ENCODE measurements around the gene ADH1A. TPM values are rescaled to one million over a fixed set of nuclear protein-coding genes. Genes with fewer than 3 reads are reported as not detected.

ADH1A gene
- total and polyA plus RNA-seq, 2 experiments from 2014 or later: not detected

DNA sequence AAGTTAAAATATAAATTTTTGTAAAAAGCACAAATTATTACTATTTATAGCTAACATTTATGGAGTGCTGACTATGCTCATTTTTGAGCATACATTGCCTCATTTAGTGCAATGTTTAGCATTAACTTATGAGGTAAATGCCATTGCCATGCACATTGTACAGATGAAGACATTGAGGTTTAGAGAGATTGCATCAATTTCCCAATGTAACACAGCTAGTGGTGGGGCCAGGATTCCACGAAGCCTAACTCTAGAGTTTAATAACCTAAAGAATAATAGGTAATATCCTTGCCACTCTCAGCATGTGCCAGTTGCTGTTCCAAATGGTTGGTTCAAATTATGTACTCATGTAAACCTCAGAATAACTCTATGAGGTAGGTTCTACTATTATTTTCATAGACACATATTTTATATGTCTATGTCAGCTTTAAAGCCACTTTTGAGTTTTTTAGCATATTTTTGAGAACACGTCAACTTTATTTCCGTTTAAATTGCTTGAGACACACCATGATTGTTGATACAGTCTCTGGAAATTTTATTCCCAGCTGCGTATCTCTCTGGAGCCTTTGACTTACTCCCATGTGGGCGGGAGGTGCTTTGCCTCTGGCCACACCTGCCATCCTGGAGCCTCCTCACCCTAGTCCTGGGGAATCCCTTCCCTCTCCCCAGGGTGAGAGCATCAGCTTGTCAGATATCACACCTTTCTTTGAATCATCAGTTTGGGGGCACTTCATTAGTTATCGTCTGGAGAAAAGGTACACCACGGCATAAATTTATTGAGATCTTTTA, 10.8 kb upstream of the ADH1A start:
- TF ChIP-seq CTCF (IDR thresholded peaks at IDR 0.05; ENCODE audit: low read depth, low read length): no peak
- peak in 1 of 2 donors; percentile 61 for DNase-seq (ENCODE audit: low read depth in 1 of 2, low spot score in 1 of 2)
- Histone ChIP-seq H3K9me3 (ENCODE audit: low read depth) (no peaks in the 10 kb centered on the region), H3K36me3 (no peaks in the 10 kb centered on the region), H3K4me1 (ENCODE audit: low read depth) (no peaks in the 10 kb centered on the region), H3K4me3 (no peak overlapping the region), H3K27me3 (no peaks in the 10 kb centered on the region), H3K27ac (no peak overlapping the region)

GRCh38 chr4:99300934-99301333, 10.1 kb upstream of the ADH1A start:
- no peaks in the 10 kb centered on the region for H3K36me3 ChIP-seq
- no peaks in the 10 kb centered on the region for H3K27me3 ChIP-seq
- no peak overlapping the region for H3K4me3 ChIP-seq
- no peak overlapping the region for H3K27ac ChIP-seq
- no peaks in the 10 kb centered on the region for H3K9me3 ChIP-seq (ENCODE audit: low read depth)
- peak; percentile 37 to 99 for DNase-seq (ENCODE audit: low read depth in 1 of 2, low spot score in 1 of 2)
- H3K4me1 ChIP-seq (ENCODE audit: low read depth): no peaks in the 10 kb centered on the region
- TF ChIP-seq CTCF (IDR thresholded peaks at IDR 0.05; ENCODE audit: low read depth, low read length): no peak

DNA sequence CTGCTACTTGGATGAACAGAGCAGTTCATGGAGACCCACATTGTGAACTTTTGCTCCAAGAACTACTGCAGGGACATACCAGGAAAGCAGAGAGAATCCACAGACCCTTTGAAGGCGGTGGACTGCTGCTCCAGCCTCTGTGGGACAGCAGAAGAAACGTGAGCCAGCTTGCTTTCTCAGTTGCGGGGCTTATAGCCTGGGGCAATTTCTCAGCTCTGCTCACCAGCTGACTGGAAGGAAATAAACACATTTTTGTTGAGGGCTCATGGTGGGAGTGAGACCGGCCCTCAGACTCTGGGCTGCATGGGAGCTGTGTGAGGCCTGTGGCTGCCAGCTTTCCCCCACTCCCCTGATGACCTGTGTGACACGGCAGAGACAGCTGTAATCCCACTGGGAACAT, 2.6 kb upstream of the ADH1A start:
- no peak for DNase-seq (ENCODE audit: low read depth in 1 of 2, low spot score in 1 of 2)
- H3K4me3 ChIP-seq: no peak overlapping the region
- no peaks in the 10 kb centered on the region for H3K36me3 ChIP-seq
- H3K27me3 ChIP-seq: no peaks in the 10 kb centered on the region
- no peaks in the 10 kb centered on the region for H3K9me3 ChIP-seq (ENCODE audit: low read depth)
- H3K4me1 ChIP-seq (ENCODE audit: low read depth): no peaks in the 10 kb centered on the region
- H3K27ac ChIP-seq: no peak overlapping the region
- no peak for TF ChIP-seq CTCF (IDR thresholded peaks at IDR 0.05; ENCODE audit: low read depth, low read length)

- no peaks in the 10 kb centered on the region for H3K36me3 ChIP-seq
- H3K27ac ChIP-seq: no peak overlapping the region
- no peaks in the 10 kb centered on the region for H3K9me3 ChIP-seq (ENCODE audit: low read depth)
- no peaks in the 10 kb centered on the region for H3K4me1 ChIP-seq (ENCODE audit: low read depth)
- TF ChIP-seq CTCF (IDR thresholded peaks at IDR 0.05; ENCODE audit: low read depth, low read length): no peak
- no peak overlapping the region for H3K4me3 ChIP-seq
- no peak for DNase-seq (ENCODE audit: low read depth in 1 of 2, low spot score in 1 of 2)
- no peaks in the 10 kb centered on the region for H3K27me3 ChIP-seq
These were observed 5.4 kb downstream of the ADH1A start for GRCh38 chr4:99285387-99285786.

GRCh38 chr4:99282731-99283130, 8.1 kb downstream of the ADH1A start:
- H3K9me3 ChIP-seq (ENCODE audit: low read depth): no peaks in the 10 kb centered on the region
- no peak for TF ChIP-seq CTCF (IDR thresholded peaks at IDR 0.05; ENCODE audit: low read depth, low read length)
- no peaks in the 10 kb centered on the region for H3K36me3 ChIP-seq
- H3K27ac ChIP-seq: no peak overlapping the region
- no peak overlapping the region for H3K4me3 ChIP-seq
- H3K4me1 ChIP-seq (ENCODE audit: low read depth): no peaks in the 10 kb centered on the region
- DNase-seq (ENCODE audit: low read depth in 1 of 2, low spot score in 1 of 2): no peak
- H3K27me3 ChIP-seq: no peaks in the 10 kb centered on the region

Measured in cardiac muscle cell (in vitro differentiated cells and primary cell).